SK-N-SH (cell line): ENCODE data around the gene SCN11A. TPM values are rescaled to one million over a fixed set of nuclear protein-coding genes. Genes with fewer than 3 reads are reported as not detected.

Experiments
- CTCF ChIA-PET: fragments of 300-600, 350-600 bp; formaldehyde crosslinking; extraction: SDS; loops from one replicate; lab custom pipeline; 2021; lab: Yijun Ruan, JAX
- POLR2A ChIA-PET: fragments of 350-600 bp; sonication (Branson Sonifier 250); formaldehyde crosslinking; extraction: SDS; loops from one replicate; lab custom pipeline; 2020; ENCODE audit warnings: antibody characterized with exemption, inconsistent platforms; lab: Yijun Ruan, JAX
- DNase-seq: peaks from one replicate; pipeline ENCODE4 v3.0.0; 2012
- H2AFZ ChIP-seq: fragments of 200-600 bp; sonication (generic); 2 replicates; pipeline ENCODE4 v1.8.1; 2016; ENCODE audit warnings: antibody characterized with exemption, mild to moderate bottlenecking, low read depth
- H3F3A ChIP-seq: fragments of 200-600 bp; sonication (generic); replicated peaks from 2 replicates; pipeline ENCODE3; 2016; ENCODE audit warnings: antibody characterized with exemption, mild to moderate bottlenecking; ENCODE audit not compliant: insufficient read depth
- H3K27ac ChIP-seq, 2 experiments: fragments of 200-500 bp in 1 of 2; fragments of 200-600 bp in 1 of 2; sonication (Bioruptor generic) in 1 of 2; sonication (generic), shearing (Covaris generic) in 1 of 2; 2 replicates each; pipeline versions ENCODE4 v1.5.1 to v1.6.1; 2014 to 2016; ENCODE audit warnings: low read depth in 2 of 2, inconsistent platforms in 1 of 2, low read length in 1 of 2, mild to moderate bottlenecking in 1 of 2, mixed read lengths in 1 of 2
- H3K27me3 ChIP-seq: fragments of 200-600 bp; sonication (generic), shearing (Covaris generic); 2 replicates; pipeline ENCODE4 v1.6.1; 2016; ENCODE audit warnings: mixed run types; ENCODE audit not compliant: insufficient read depth
- H3K36me3 ChIP-seq, 2 experiments: fragments of 200-500 bp in 1 of 2; fragments of 200-600 bp in 1 of 2; sonication (Bioruptor generic) in 1 of 2; sonication (generic) in 1 of 2; replicated peaks in 1 of 2; 2 replicates each; pipeline versions ENCODE3 to v1.5.1; 2014 to 2016; ENCODE audit warnings: low read length in 1 of 2, mild to moderate bottlenecking in 1 of 2; ENCODE audit not compliant: insufficient read depth in 2 of 2, control insufficient read depth in 1 of 2
- H3K4me1 ChIP-seq, 2 experiments: fragments of 200-500 bp in 1 of 2; fragments of 200-600 bp in 1 of 2; sonication (Bioruptor generic) in 1 of 2; sonication (generic), shearing (Covaris generic) in 1 of 2; 2 replicates each; pipeline versions ENCODE4 v1.5.1 to v1.6.1; 2014 to 2016; ENCODE audit warnings: low read depth in 1 of 2, low read length in 1 of 2, mixed run types in 1 of 2; ENCODE audit not compliant: insufficient read depth in 2 of 2, control insufficient read depth in 1 of 2
- H3K4me2 ChIP-seq: fragments of 200-600 bp; sonication (generic), shearing (Covaris generic); 2 replicates; pipeline ENCODE4 v1.6.1; 2017; ENCODE audit warnings: mixed run types
- H3K4me3 ChIP-seq, 2 experiments: fragments of 200-500 bp in 1 of 2; fragments of 200-600 bp in 1 of 2; sonication (Bioruptor generic) in 1 of 2; sonication (generic), shearing (Covaris generic) in 1 of 2; 2 replicates each; pipeline versions ENCODE4 v1.5.1 to v1.8.1; 2014 to 2016; ENCODE audit warnings: low read depth in 2 of 2, inconsistent platforms in 1 of 2, low read length in 1 of 2, mild to moderate bottlenecking in 1 of 2, mixed read lengths in 1 of 2, moderate library complexity in 1 of 2
- H3K79me2 ChIP-seq: fragments of 200-600 bp; sonication (generic); 2 replicates; pipeline ENCODE4 v1.8.1; 2017; ENCODE audit warnings: mild to moderate bottlenecking; ENCODE audit not compliant: insufficient read depth
- H3K9ac ChIP-seq: fragments of 200-600 bp; sonication (generic); 2 replicates; pipeline ENCODE4 v1.6.1; 2017; ENCODE audit warnings: mixed run types
- H3K9me2 ChIP-seq: fragments of 200-600 bp; sonication (generic); 2 replicates; pipeline ENCODE4 v1.6.1; 2017; ENCODE audit warnings: mixed run types
- H3K9me3 ChIP-seq: fragments of 200-600 bp; sonication (generic); 2 replicates; pipeline ENCODE4 v1.6.1; 2017; ENCODE audit warnings: mixed run types, mild to moderate bottlenecking, moderate library complexity
- H4K20me1 ChIP-seq: fragments of 200-600 bp; sonication (generic); 2 replicates; pipeline ENCODE4 v1.6.1; 2017; ENCODE audit warnings: mild to moderate bottlenecking, mixed run types; ENCODE audit not compliant: insufficient read depth
- CTCF ChIP-seq: fragments of 200-600 bp; sonication (generic); IDR thresholded peaks from 2 replicates; pipeline ENCODE4 v1.6.1; 2017; ENCODE audit warnings: antibody characterized with exemption, mild to moderate bottlenecking, moderate library complexity
- FOSL2 ChIP-seq: IDR thresholded peaks from 2 replicates; pipeline ENCODE4 v1.4.0; 2012; ENCODE audit warnings: low read depth, mild to moderate bottlenecking, moderate library complexity, borderline replicate concordance
- FOXM1 ChIP-seq: IDR thresholded peaks from 2 replicates; pipeline ENCODE4 v1.4.0; 2012; ENCODE audit warnings: low read depth, mild to moderate bottlenecking
- JUND ChIP-seq: IDR thresholded peaks from 2 replicates; pipeline ENCODE4 v1.4.0; 2012
- MXI1 ChIP-seq: IDR thresholded peaks from 2 replicates; pipeline ENCODE4 v1.6.1; 2012; ENCODE audit warnings: mild to moderate bottlenecking, low read depth, low read length, improper control_type of control experiment
- RAD21 ChIP-seq: IDR thresholded peaks from 2 replicates; pipeline ENCODE4 v1.6.1; 2012; ENCODE audit warnings: mild to moderate bottlenecking, low read length
- RCOR1 ChIP-seq: fragments of 150-350 bp; IDR thresholded peaks from 2 replicates; pipeline ENCODE4 v1.6.1; 2017; ENCODE audit warnings: antibody characterized with exemption, low read length
- TAF1 ChIP-seq: IDR thresholded peaks from 2 replicates; pipeline ENCODE4 v1.6.1; 2012; ENCODE audit warnings: low read depth, mild to moderate bottlenecking, low read length, moderate library complexity, borderline replicate concordance
- YY1 ChIP-seq: IDR thresholded peaks from 2 replicates; pipeline ENCODE4 v1.4.0; 2012; ENCODE audit warnings: low read depth, mild to moderate bottlenecking
- WGBS: methylation state at CpG from one replicate; pipeline ENCODE4 v1.1.6; 2017; ENCODE audit warnings: low lambda C conversion rate; 5-methylcytosine and 5-hydroxymethylcytosine counted together
- polyA plus RNA-seq, 3 experiments: library from polyadenylated mRNA; depleted of rRNA; stranded (reverse); fragments of >200 nt; gene quantifications; 2 replicates each; pipeline ENCODE4 v1.2.3, GENCODE V29; 2012
- TF ChIP-seq, protein P1 (sequence below): IDR thresholded peaks from 2 replicates; pipeline ENCODE4 v1.4.0; 2012; ENCODE audit warnings: low read depth
- TF ChIP-seq, protein P2 (sequence below): IDR thresholded peaks from 2 replicates; pipeline ENCODE4 v1.4.0; 2012; ENCODE audit warnings: low read depth, borderline replicate concordance

Gene SCN11A
- polyA plus RNA-seq, 1 of the 3 experiments (the other 2 are of a cell fraction), result 0.02 TPM

DNA sequence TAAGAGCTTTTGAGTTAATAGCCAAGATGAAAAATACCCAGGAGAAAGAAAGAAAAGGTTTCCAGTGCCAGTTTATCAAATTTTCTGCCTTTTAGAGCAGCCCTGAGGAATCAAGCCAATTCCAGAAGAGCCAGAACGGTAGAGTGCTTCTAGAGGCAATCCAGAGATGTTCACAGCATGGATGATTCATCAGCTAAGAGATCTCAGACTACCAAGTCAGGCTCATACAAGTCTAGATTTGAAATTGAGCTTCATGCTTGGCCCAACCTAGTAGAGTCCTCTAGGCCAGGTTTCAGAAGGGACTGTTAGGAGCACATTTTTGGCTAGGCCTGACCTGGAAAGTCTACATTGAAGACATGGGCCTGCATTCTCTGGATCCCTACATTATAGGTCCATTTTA lies 15.5 kb upstream of the SCN11A start:
- H3K36me3 ChIP-seq, result peaks cover 40 to 51% of the 10 kb centered on the region in 2 experiments
- H3K4me1 ChIP-seq, result no peaks in the 10 kb centered on the region
- TF ChIP-seq FOSL2 (no peak), RCOR1 (no peak), MXI1 (no peak), YY1 (no peak), JUND (no peak), FOXM1 (no peak), TAF1 (no peak), RAD21 (no peak)
- TF ChIP-seq, protein P1, sequence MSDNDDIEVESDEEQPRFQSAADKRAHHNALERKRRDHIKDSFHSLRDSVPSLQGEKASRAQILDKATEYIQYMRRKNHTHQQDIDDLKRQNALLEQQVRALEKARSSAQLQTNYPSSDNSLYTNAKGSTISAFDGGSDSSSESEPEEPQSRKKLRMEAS, result no peak
- TF ChIP-seq, protein P2, sequence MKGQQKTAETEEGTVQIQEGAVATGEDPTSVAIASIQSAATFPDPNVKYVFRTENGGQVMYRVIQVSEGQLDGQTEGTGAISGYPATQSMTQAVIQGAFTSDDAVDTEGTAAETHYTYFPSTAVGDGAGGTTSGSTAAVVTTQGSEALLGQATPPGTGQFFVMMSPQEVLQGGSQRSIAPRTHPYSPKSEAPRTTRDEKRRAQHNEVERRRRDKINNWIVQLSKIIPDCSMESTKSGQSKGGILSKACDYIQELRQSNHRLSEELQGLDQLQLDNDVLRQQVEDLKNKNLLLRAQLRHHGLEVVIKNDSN, result no peak
- POLR2A ChIA-PET, result no interaction called here
- H3K9me2 ChIP-seq, result no peaks in the 10 kb centered on the region
- H3K4me3 ChIP-seq, result no peak overlapping the region
- peaks cover 5% of the 10 kb centered on the region; the same call in 1 of the 2 replicates for H4K20me1 ChIP-seq
- no peak overlapping the region for H3K9ac ChIP-seq
- no peak overlapping the region for H2AFZ ChIP-seq
- no peak overlapping the region for H3K4me2 ChIP-seq
- CTCF ChIA-PET, result interaction anchor here (0.8 to 1.4 kb wide), 5 partner anchors 9 to 123 kb away, joined by 3 to 4 read pairs (median 3); no protein-coding TSS in a partner anchor
- H3F3A ChIP-seq, result peaks cover 5% of the 10 kb centered on the region
- no peak overlapping the region for H3K27ac ChIP-seq
- 73% methylated on average over 1 of the region's 1 CpG for WGBS
- no peak for DNase-seq
- H3K27me3 ChIP-seq, result no peaks in the 10 kb centered on the region
- H3K79me2 ChIP-seq, result peaks cover 32% of the 10 kb centered on the region
- no peaks in the 10 kb centered on the region for H3K9me3 ChIP-seq

DNA sequence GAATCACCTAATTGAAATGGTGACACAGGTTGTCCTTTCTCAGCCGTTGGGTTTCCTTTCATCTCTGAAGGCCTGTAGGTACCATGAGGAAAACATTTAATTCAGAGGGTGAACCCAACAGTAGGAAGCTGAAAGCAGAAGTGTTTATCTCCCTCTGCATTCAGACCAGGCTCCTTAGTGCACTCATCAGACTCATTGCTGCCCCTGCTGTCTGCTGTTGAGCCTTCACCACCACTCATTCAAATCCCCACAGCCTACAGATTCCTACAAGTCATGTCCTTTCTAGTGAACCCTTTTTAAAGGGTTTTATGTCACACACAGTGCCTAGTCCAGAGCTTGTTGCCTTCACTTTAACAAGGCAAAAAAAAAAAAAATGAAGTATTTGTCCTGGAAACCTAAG lies 13.5 kb upstream of the SCN11A start:
- Histone ChIP-seq H3K4me1 (no peaks in the 10 kb centered on the region), H3K36me3 (peaks cover 32 to 41% of the 10 kb centered on the region in 2 experiments), H3K4me3 (no peak overlapping the region), H3K4me2 (no peak overlapping the region), H3K79me2 (peaks cover 51% of the 10 kb centered on the region), H3K9me2 (no peaks in the 10 kb centered on the region), H4K20me1 (peaks cover 5% of the 10 kb centered on the region; the same call in 1 of the 2 replicates), H2AFZ (no peak overlapping the region), H3K9ac (no peak overlapping the region), H3K9me3 (no peaks in the 10 kb centered on the region), H3K27me3 (no peaks in the 10 kb centered on the region), H3F3A (peaks cover 5% of the 10 kb centered on the region), H3K27ac (peak overlapping the region in 1 of 2 experiments; percentile 23; a peak in 1 of 4 replicates)
- WGBS, result 53% methylated on average over 1 of the region's 1 CpG
- no peak for TF ChIP-seq RCOR1
- TF ChIP-seq CTCF, result peak; percentile 51
- CTCF ChIA-PET, result interaction anchor here (0.5 to 1.6 kb wide), 9 partner anchors 7 to 1444 kb away, joined by 3 to 7 read pairs (median 4); partner anchors contain the start of gene WDR48
- POLR2A ChIA-PET, result no interaction called here
- DNase-seq, result peak; percentile 41
